IPS DF 4.7 (cell line): ENCODE measurements around the gene CLPSL1.

Source experiments
- DNase-seq: peaks from one replicate; pipeline ENCODE4 v3.0.0-alpha.2; 2013; ENCODE audit warnings: low spot score; ENCODE audit errors: extremely low read depth

Gene CLPSL1

GRCh38 chr6:35795453-35796071 lies 14.7 kb downstream of the CLPSL1 start:
- no peak for DNase-seq

- DNase-seq, result no peak
These were observed 15.4 kb downstream of the CLPSL1 start for GRCh38 chr6:35796236-35796635.

- no peak for DNase-seq
These were observed 17.2 kb downstream of the CLPSL1 start for GRCh38 chr6:35797837-35798526.

GRCh38 chr6:35798706-35799105 lies 17.9 kb downstream of the CLPSL1 start:
- DNase-seq, result no peak

- DNase-seq, result no peak
These were observed 20.3 kb downstream of the CLPSL1 start for GRCh38 chr6:35801148-35801547.

GRCh38 chr6:35804996-35805736 lies 24.3 kb downstream of the CLPSL1 start, which contains the start of gene LHFPL5:
Gene LHFPL5, plus strand, starts transcription at chr6:35805352. Its CDS starts 319 bp downstream, at chr6:35805671.
- no peak for DNase-seq

GRCh38 chr6:35808688-35809087 lies 27.9 kb downstream of the CLPSL1 start:
- no peak for DNase-seq

- DNase-seq, result no peak
These were observed 29.0 kb downstream of the CLPSL1 start for GRCh38 chr6:35809809-35810208.

- DNase-seq, result no peak
These were observed 30.3 kb downstream of the CLPSL1 start for GRCh38 chr6:35810971-35811698.

- no peak for DNase-seq
These were observed 30.8 kb downstream of the CLPSL1 start for GRCh38 chr6:35811699-35811995.

- no peak for DNase-seq
These were observed 36.7 kb downstream of the CLPSL1 start for GRCh38 chr6:35817515-35817914.

- DNase-seq, result no peak
These were observed 42.8 kb downstream of the CLPSL1 start for GRCh38 chr6:35823601-35824000.

GRCh38 chr6:35824552-35825192 lies 43.9 kb downstream of the CLPSL1 start:
- no peak for DNase-seq

GRCh38 chr6:35829306-35829705 lies 48.5 kb downstream of the CLPSL1 start:
- DNase-seq, result no peak

GRCh38 chr6:35831257-35832007 lies 50.6 kb downstream of the CLPSL1 start:
- DNase-seq, result no peak

- DNase-seq, result no peak
These were observed 52.7 kb downstream of the CLPSL1 start for GRCh38 chr6:35833536-35833935.
